ENCODE results near the gene PNO1.
"Not testable (repeated sequence)": the region's sequence is repeated elsewhere in the genome, so short reads cannot be mapped to it uniquely, and the experiment has no call there.

PNO1 gene

GRCh38 chr2:68156419-68156818 is 1.3 kb upstream of the PNO1 start:
- DNase-seq: no peak

GRCh38 chr2:68157002-68157401 is 686 bp upstream of the PNO1 start:
- peak in 12 of 51 donors; percentile 35 to 85 (median 54) for DNase-seq

- DNase-seq: peak in 1 of 51 donors; percentile 32
Observed at GRCh38 chr2:68158134-68158447, 403 bp downstream of the PNO1 start.

- no peak for DNase-seq
Observed at GRCh38 chr2:68163641-68164040, 6.0 kb downstream of the PNO1 start.

GRCh38 chr2:68167186-68167585 is 9.5 kb downstream of the PNO1 start:
- no peak for DNase-seq

GRCh38 chr2:68169308-68169707 is 11.6 kb downstream of the PNO1 start:
- DNase-seq: no peak

GRCh38 chr2:68171146-68171545 is 13.5 kb downstream of the PNO1 start:
- no peak for DNase-seq

GRCh38 chr2:68171684-68172083 is 14.0 kb downstream of the PNO1 start:
- no peak for DNase-seq

GRCh38 chr2:68172521-68172920 is 14.8 kb downstream of the PNO1 start:
- no peak for DNase-seq

- DNase-seq: no peak
Observed at GRCh38 chr2:68172990-68173700, 15.5 kb downstream of the PNO1 start.

GRCh38 chr2:68175210-68175609 is 17.5 kb downstream of the PNO1 start:
- DNase-seq: not testable (repeated sequence)

- DNase-seq: no peak
Observed at GRCh38 chr2:68176657-68177056, 19.0 kb downstream of the PNO1 start.

- DNase-seq: no peak
Observed at GRCh38 chr2:68177541-68177940, 19.9 kb downstream of the PNO1 start.

- no peak for DNase-seq
Observed at GRCh38 chr2:68178432-68178831, 20.7 kb downstream of the PNO1 start.

GRCh38 chr2:68178954-68179627 is 21.4 kb downstream of the PNO1 start:
- no peak for DNase-seq

- no peak for DNase-seq
Observed at GRCh38 chr2:68182902-68183301, 25.2 kb downstream of the PNO1 start.

GRCh38 chr2:68185541-68186164 is 28.0 kb downstream of the PNO1 start:
- DNase-seq: peak in 1 of 51 donors; percentile 2

GRCh38 chr2:68187329-68187728 is 29.6 kb downstream of the PNO1 start:
- no peak for DNase-seq

- no peak for DNase-seq
Observed at GRCh38 chr2:68188831-68189230, 31.1 kb downstream of the PNO1 start.

GRCh38 chr2:68189991-68190784 is 32.5 kb downstream of the PNO1 start:
- no peak for DNase-seq

- DNase-seq: no peak
Observed at GRCh38 chr2:68190991-68191731, 33.5 kb downstream of the PNO1 start.

All from hypothalamus (tissue), 51 donors.